Measurements from ENCODE around the gene CPD. TPM values are rescaled to one million over a fixed set of nuclear protein-coding genes. Genes with fewer than 3 reads are reported as not detected.

Gene CPD
- total and polyA plus RNA-seq, 2 of the 13 experiments (the other 11 are each of a cell fraction or from before 2014, with no cell fraction given): 46.1 to 72.3 TPM

GRCh38 chr17:30333503-30334360 lies 45.0 kb upstream of the CPD start, which contains the start of gene TMIGD1:
TMIGD1 (minus strand) TSS chr17:30334057; CDS start chr17:30332133, 1,924 bp downstream.
- Histone ChIP-seq H3K36me3 (replicated peaks in 1 of 2; ENCODE audit: control insufficient read depth in 1 of 2, insufficient read depth in 2 of 2, low read length in 2 of 2) (no peaks in the 10 kb centered on the region), H3K27me3 (ENCODE audit: control insufficient read depth in 1 of 2, insufficient read depth in 2 of 2, low read length in 2 of 2) (no peaks in the 10 kb centered on the region), H3K79me2 (ENCODE audit: insufficient read depth, low read length) (no peaks in the 10 kb centered on the region), H3K4me3 (replicated peaks in 1 of 3; ENCODE audit: insufficient read depth in 1 of 3, low read depth in 2 of 3, low read length in 3 of 3) (no peak within 1 kb of the TSS), H3K4me1 (ENCODE audit: insufficient read depth, low read length) (peaks cover 63% of the 10 kb centered on the region), H3K4me2 (ENCODE audit: low read depth, low read length) (peak within 1 kb of the TSS; percentile 26), H3K9me3 (ENCODE audit: low read length) (no peaks in the 10 kb centered on the region), H3K9ac (ENCODE audit: insufficient read depth, low read depth, low read length) (no peak within 1 kb of the TSS), H3K27ac (ENCODE audit: extremely low read length, insufficient read depth, low read length) (no peak within 1 kb of the TSS), H4K20me1 (ENCODE audit: insufficient read depth, low read length) (no peaks in the 10 kb centered on the region), H2AFZ (ENCODE audit: low read length) (no peak within 1 kb of the TSS)
- DNase-seq (ENCODE audit: low spot score) (no peak), ATAC-seq (no peak), FAIRE-seq (no peak)
- 60% methylated on average over 9 of the region's 9 CpGs for WGBS (ENCODE audit: low lambda C conversion rate)
- intact Hi-C loops (cut with micrococcal nuclease; ENCODE audit: unreplicated experiment) (no loop called here), in situ Hi-C loops (cut with HindIII; ENCODE audit: extremely low pct_ligation_motif_present, low pct_unique_long_range_greater_than_20kb) (loop anchor here (5.0 kb wide), 1 partner anchor 206 kb away; no protein-coding TSS in a partner anchor)
- BruUV-seq (replicated peaks): no TSS peak
- ChIA-PET POLR2A (interaction anchor here (1.0 to 4.3 kb wide), 3 partner anchors 12 to 42 kb away, joined by 3 to 22 read pairs (median 4); partner anchors contain the start of gene BLMH), CTCF (ENCODE audit: low intra/inter-chr PET ratio, low total read pairs) (no interaction called here)
- no peak for TF ChIP-seq MEIS2 (CRISPR knock-in tag; IDR thresholded peaks at IDR 0.05)
- peak; percentile 56; the same call in 1 of the 2 replicates for TF ChIP-seq ARID3A (IDR thresholded peaks at IDR 0.05; ENCODE audit: low read depth, low read length)
- no peak for TF ChIP-seq SMARCC2 (IDR thresholded peaks at IDR 0.05)
- TF ChIP-seq ONECUT2 (CRISPR knock-in tag; IDR thresholded peaks at IDR 0.05): 0 out of 2 replicates have a peak, but pooled peaks have one; percentile 33
- peak; percentile 33; the same call in 1 of the 2 replicates for TF ChIP-seq PAXIP1 (CRISPR knock-in tag; conservative IDR thresholded peaks at IDR 0.05)
- no peak for TF ChIP-seq TEAD3 (CRISPR knock-in tag; optimal IDR thresholded peaks at IDR 0.05; ENCODE audit: borderline replicate concordance)
- TF ChIP-seq DDIT3 (CRISPR knock-in tag; IDR thresholded peaks at IDR 0.05): no peak
- TF ChIP-seq ARID2 (CRISPR knock-in tag; IDR thresholded peaks at IDR 0.05; ENCODE audit: borderline replicate concordance): 0 out of 2 replicates have a peak, but pooled peaks have one; percentile 39
- no peak for TF ChIP-seq ZFP90 (CRISPR knock-in tag; IDR thresholded peaks at IDR 0.05; ENCODE audit: borderline replicate concordance)
- TF ChIP-seq ZNF563 (CRISPR knock-in tag; IDR thresholded peaks at IDR 0.05): no peak
- no peak for TF ChIP-seq ZC3H4 (CRISPR knock-in tag; IDR thresholded peaks at IDR 0.05; ENCODE audit: borderline replicate concordance)
- no peak for TF ChIP-seq CHCHD3 (CRISPR knock-in tag; IDR thresholded peaks at IDR 0.05)
- TF ChIP-seq SOX6 (IDR thresholded peaks at IDR 0.05): no peak
- TF ChIP-seq SOX6 (CRISPR knock-in tag; IDR thresholded peaks at IDR 0.05): peak; percentile 32; the same call in 1 of the 2 replicates
- peak; percentile 99 for TF ChIP-seq ZNF20 (CRISPR knock-in tag; IDR thresholded peaks at IDR 0.05)
- no peak for TF ChIP-seq NBN (conservative IDR thresholded peaks at IDR 0.05)
- no peak for TF ChIP-seq JUND (CRISPR knock-in tag; IDR thresholded peaks at IDR 0.05)
- TF ChIP-seq ZSCAN20 (CRISPR knock-in tag; IDR thresholded peaks at IDR 0.05; ENCODE audit: borderline replicate concordance): no peak
- TF ChIP-seq GATAD2A (CRISPR knock-in tag; IDR thresholded peaks at IDR 0.05): peak; percentile 59; the same call in 1 of the 2 replicates
- TF ChIP-seq HMG20A (CRISPR knock-in tag; IDR thresholded peaks at IDR 0.05; ENCODE audit: borderline replicate concordance): no peak
- no peak for TF ChIP-seq SCMH1 (CRISPR knock-in tag; IDR thresholded peaks at IDR 0.05; ENCODE audit: borderline replicate concordance)
